ENCODE measurements around the gene S100A7.

The S100A7 gene

DNA sequence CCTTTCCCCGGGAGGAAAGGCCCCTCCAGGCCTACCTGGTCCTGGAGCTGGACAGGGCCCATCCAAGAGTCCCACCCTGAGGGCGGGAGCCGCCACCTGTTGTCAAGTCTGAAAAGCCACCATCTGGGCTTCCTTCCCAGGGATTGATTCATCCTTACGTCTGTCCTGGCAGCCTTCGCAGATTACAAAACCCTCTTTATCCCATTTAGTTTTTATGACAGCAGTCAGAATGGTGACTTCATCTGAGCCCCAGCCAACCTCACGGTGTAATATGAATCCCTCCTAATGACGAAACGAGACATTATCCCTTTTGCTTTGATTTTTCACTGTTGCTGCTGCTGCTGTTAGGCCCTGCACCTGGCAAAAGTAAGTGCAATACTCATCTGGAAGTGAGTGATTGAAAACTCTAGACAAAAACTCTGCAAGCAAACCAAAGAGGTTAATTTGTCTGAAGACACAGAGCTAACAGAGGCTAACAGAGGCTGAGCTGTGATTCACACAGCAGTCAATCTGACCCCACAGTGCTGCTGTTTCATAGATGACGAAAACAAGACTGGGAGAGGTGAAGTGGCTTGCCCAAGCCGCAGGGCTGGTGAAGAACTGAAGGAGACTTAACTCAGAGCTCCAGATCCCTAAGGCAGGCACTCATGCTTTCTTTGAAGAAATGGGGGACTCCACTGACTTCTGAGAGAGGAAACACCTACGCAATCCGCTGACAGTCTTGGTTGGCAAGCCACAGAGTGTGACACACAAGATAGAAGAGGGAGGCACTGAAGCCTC is 30.0 kb upstream of the S100A7 start:
- H3K14ac ChIP-seq (ENCODE audit: low read length): peak overlapping the region; percentile 47
- H3K36me3 ChIP-seq (replicated peaks in 1 of 2; ENCODE audit: control insufficient read depth in 2 of 2, insufficient read depth in 2 of 2, low read length in 2 of 2): no peaks in the 10 kb centered on the region
- no peak overlapping the region for H2BK12ac ChIP-seq (ENCODE audit: low read length)
- H2BK5ac ChIP-seq (ENCODE audit: low read length): no peak overlapping the region
- H3K4me3 ChIP-seq (ENCODE audit: low read length in 2 of 2): no peak overlapping the region
- peak overlapping the region; percentile 51 for H2AFZ ChIP-seq (ENCODE audit: low read length)
- no peak overlapping the region for H4K8ac ChIP-seq (ENCODE audit: low read depth, low read length)
- H2AK5ac ChIP-seq (ENCODE audit: low read depth, low read length): no peak overlapping the region
- no peak overlapping the region for H3K4ac ChIP-seq (ENCODE audit: low read length)
- no peak overlapping the region for H3K18ac ChIP-seq (ENCODE audit: low read length)
- no peak overlapping the region for H3K9ac ChIP-seq (ENCODE audit: low read depth, low read length, poor library complexity)
- WGBS, 2 donors (ENCODE audit: extremely low coverage in 2 of 2, insufficient read length in 2 of 2, insufficient replicate concordance in 1 of 2): no CpG with 5 or more reads among the region's 12 CpGs
- H4K91ac ChIP-seq (ENCODE audit: low read depth, low read length, poor library complexity): no peak overlapping the region
- H2BK120ac ChIP-seq (ENCODE audit: low read depth, low read length): no peak overlapping the region
- H3K79me1 ChIP-seq (ENCODE audit: low read depth, low read length): no peaks in the 10 kb centered on the region
- no peak overlapping the region for H3K4me2 ChIP-seq (ENCODE audit: insufficient read depth, low read length, poor library complexity, severe bottlenecking)
- H2BK15ac ChIP-seq (ENCODE audit: low read length): no peak overlapping the region
- DNase-seq (ENCODE audit: low spot score): no peak
- no peak overlapping the region for H3K27ac ChIP-seq (replicated peaks; ENCODE audit: low read length)
- no peak overlapping the region for H3K23ac ChIP-seq (ENCODE audit: low read depth, low read length, poor library complexity)
- H3K4me1 ChIP-seq (ENCODE audit: control insufficient read depth in 2 of 2, insufficient read depth in 1 of 2, low read depth in 1 of 2, low read length in 2 of 2): peaks cover 0 to 7% of the 10 kb centered on the region in 2 donors
- H3K27me3 ChIP-seq (ENCODE audit: control insufficient read depth in 3 of 3, insufficient read depth in 3 of 3, low read depth in 1 of 3, low read length in 3 of 3): peaks cover 0 to 18% (median 0%) of the 10 kb centered on the region in 3 experiments
- H3K9me3 ChIP-seq (replicated peaks in 1 of 2; ENCODE audit: control insufficient read depth in 2 of 2, insufficient read depth in 1 of 2, low read depth in 1 of 2, low read length in 2 of 2): peaks cover 0 to 1% of the 10 kb centered on the region in 2 donors

DNA sequence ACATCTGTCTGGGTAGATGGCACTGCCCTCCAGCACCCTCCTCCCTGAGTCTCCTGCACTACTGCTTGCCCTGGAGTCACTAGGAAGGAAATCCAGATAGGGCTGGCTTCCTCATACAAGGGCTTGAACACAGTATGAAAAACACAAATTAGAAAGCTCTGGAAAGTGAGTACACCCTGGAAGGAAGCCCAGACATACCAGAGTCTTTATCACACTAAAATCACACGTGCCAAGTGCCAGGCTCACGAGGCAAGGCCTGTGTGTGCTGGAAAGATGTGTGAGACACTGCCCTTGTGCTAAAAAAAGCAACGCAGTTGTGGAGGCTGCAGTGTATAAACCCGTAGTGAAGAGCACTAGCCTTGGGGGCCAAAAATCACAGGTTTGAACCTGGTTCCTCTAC is 28.3 kb upstream of the S100A7 start:
- no peak overlapping the region for H3K27ac ChIP-seq (replicated peaks; ENCODE audit: low read length)
- H3K36me3 ChIP-seq (replicated peaks in 1 of 2; ENCODE audit: control insufficient read depth in 2 of 2, insufficient read depth in 2 of 2, low read length in 2 of 2): no peaks in the 10 kb centered on the region
- no peak overlapping the region for H2BK120ac ChIP-seq (ENCODE audit: low read depth, low read length)
- no peak overlapping the region for H2AFZ ChIP-seq (ENCODE audit: low read length)
- no peak overlapping the region for H2BK15ac ChIP-seq (ENCODE audit: low read length)
- H3K4me1 ChIP-seq (ENCODE audit: control insufficient read depth in 2 of 2, insufficient read depth in 1 of 2, low read depth in 1 of 2, low read length in 2 of 2): peaks cover 0 to 9% of the 10 kb centered on the region in 2 donors
- no CpG with 5 or more reads among the region's 4 CpGs for WGBS, 2 donors (ENCODE audit: extremely low coverage in 2 of 2, insufficient read length in 2 of 2, insufficient replicate concordance in 1 of 2)
- H3K9ac ChIP-seq (ENCODE audit: low read depth, low read length, poor library complexity): no peak overlapping the region
- H3K9me3 ChIP-seq (replicated peaks in 1 of 2; ENCODE audit: control insufficient read depth in 2 of 2, insufficient read depth in 1 of 2, low read depth in 1 of 2, low read length in 2 of 2): peaks cover 0 to 1% of the 10 kb centered on the region in 2 donors
- no peak overlapping the region for H2AK5ac ChIP-seq (ENCODE audit: low read depth, low read length)
- no peak overlapping the region for H3K4ac ChIP-seq (ENCODE audit: low read length)
- H4K91ac ChIP-seq (ENCODE audit: low read depth, low read length, poor library complexity): no peak overlapping the region
- no peak overlapping the region for H3K23ac ChIP-seq (ENCODE audit: low read depth, low read length, poor library complexity)
- H4K8ac ChIP-seq (ENCODE audit: low read depth, low read length): no peak overlapping the region
- peaks cover 0 to 34% (median 0%) of the 10 kb centered on the region in 3 experiments for H3K27me3 ChIP-seq (ENCODE audit: control insufficient read depth in 3 of 3, insufficient read depth in 3 of 3, low read depth in 1 of 3, low read length in 3 of 3)
- H3K4me3 ChIP-seq (ENCODE audit: low read length in 2 of 2): no peak overlapping the region
- no peak overlapping the region for H2BK12ac ChIP-seq (ENCODE audit: low read length)
- H3K14ac ChIP-seq (ENCODE audit: low read length): no peak overlapping the region
- DNase-seq (ENCODE audit: low spot score): no peak
- no peak overlapping the region for H3K18ac ChIP-seq (ENCODE audit: low read length)
- H3K79me1 ChIP-seq (ENCODE audit: low read depth, low read length): no peaks in the 10 kb centered on the region
- H3K4me2 ChIP-seq (ENCODE audit: insufficient read depth, low read length, poor library complexity, severe bottlenecking): no peak overlapping the region
- no peak overlapping the region for H2BK5ac ChIP-seq (ENCODE audit: low read length)

GRCh38 chr1:153487707-153488106 is 27.3 kb upstream of the S100A7 start:
- no peak overlapping the region for H3K23ac ChIP-seq (ENCODE audit: low read depth, low read length, poor library complexity)
- H3K79me1 ChIP-seq (ENCODE audit: low read depth, low read length): no peaks in the 10 kb centered on the region
- no peak overlapping the region for H3K27ac ChIP-seq (replicated peaks; ENCODE audit: low read length)
- no peak overlapping the region for H3K14ac ChIP-seq (ENCODE audit: low read length)
- peaks cover 0 to 9% of the 10 kb centered on the region in 2 donors for H3K4me1 ChIP-seq (ENCODE audit: control insufficient read depth in 2 of 2, insufficient read depth in 1 of 2, low read depth in 1 of 2, low read length in 2 of 2)
- no peak overlapping the region for H4K8ac ChIP-seq (ENCODE audit: low read depth, low read length)
- no peak overlapping the region for H3K4me3 ChIP-seq (ENCODE audit: low read length in 2 of 2)
- H3K9me3 ChIP-seq (replicated peaks in 1 of 2; ENCODE audit: control insufficient read depth in 2 of 2, insufficient read depth in 1 of 2, low read depth in 1 of 2, low read length in 2 of 2): peaks cover 0 to 1% of the 10 kb centered on the region in 2 donors
- H3K4ac ChIP-seq (ENCODE audit: low read length): no peak overlapping the region
- no peak overlapping the region for H3K9ac ChIP-seq (ENCODE audit: low read depth, low read length, poor library complexity)
- no peak overlapping the region for H3K18ac ChIP-seq (ENCODE audit: low read length)
- H2BK120ac ChIP-seq (ENCODE audit: low read depth, low read length): no peak overlapping the region
- no peak overlapping the region for H3K4me2 ChIP-seq (ENCODE audit: insufficient read depth, low read length, poor library complexity, severe bottlenecking)
- no peak overlapping the region for H2BK12ac ChIP-seq (ENCODE audit: low read length)
- H3K27me3 ChIP-seq (ENCODE audit: control insufficient read depth in 3 of 3, insufficient read depth in 3 of 3, low read depth in 1 of 3, low read length in 3 of 3): peaks cover 0 to 38% (median 0%) of the 10 kb centered on the region in 3 experiments
- no peak overlapping the region for H2AFZ ChIP-seq (ENCODE audit: low read length)
- WGBS, 2 donors (ENCODE audit: extremely low coverage in 2 of 2, insufficient read length in 2 of 2, insufficient replicate concordance in 1 of 2): no CpG with 5 or more reads among the region's 2 CpGs
- no peaks in the 10 kb centered on the region for H3K36me3 ChIP-seq (replicated peaks in 1 of 2; ENCODE audit: control insufficient read depth in 2 of 2, insufficient read depth in 2 of 2, low read length in 2 of 2)
- H2BK5ac ChIP-seq (ENCODE audit: low read length): no peak overlapping the region
- no peak for DNase-seq (ENCODE audit: low spot score)
- H4K91ac ChIP-seq (ENCODE audit: low read depth, low read length, poor library complexity): no peak overlapping the region
- H2AK5ac ChIP-seq (ENCODE audit: low read depth, low read length): no peak overlapping the region
- H2BK15ac ChIP-seq (ENCODE audit: low read length): no peak overlapping the region

DNA sequence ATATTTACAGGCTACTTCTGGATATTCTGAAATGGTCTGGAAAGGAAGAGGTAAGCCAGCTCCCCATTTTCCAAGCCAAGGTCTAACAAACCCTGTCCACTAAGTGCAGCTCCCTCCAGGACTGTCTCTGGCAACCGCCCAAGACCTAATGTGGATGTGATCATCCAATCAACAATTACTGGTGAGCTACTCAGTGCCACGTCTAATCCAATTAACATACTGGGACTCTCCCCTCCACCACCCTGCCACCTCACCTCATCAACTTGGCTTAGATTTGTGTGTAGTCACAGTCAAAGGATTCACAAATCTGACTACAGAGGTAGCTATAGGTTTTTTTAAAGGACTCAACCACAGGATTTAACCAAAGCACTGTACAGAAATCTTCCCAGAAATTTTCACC is 25.4 kb upstream of the S100A7 start:
- Histone ChIP-seq H4K8ac (ENCODE audit: low read depth, low read length) (no peak overlapping the region), H3K27me3 (ENCODE audit: control insufficient read depth in 3 of 3, insufficient read depth in 3 of 3, low read depth in 1 of 3, low read length in 3 of 3) (peaks cover 0 to 31% (median 0%) of the 10 kb centered on the region in 3 experiments), H2AK5ac (ENCODE audit: low read depth, low read length) (no peak overlapping the region), H4K91ac (ENCODE audit: low read depth, low read length, poor library complexity) (no peak overlapping the region), H3K36me3 (replicated peaks in 1 of 2; ENCODE audit: control insufficient read depth in 2 of 2, insufficient read depth in 2 of 2, low read length in 2 of 2) (no peaks in the 10 kb centered on the region), H3K9ac (ENCODE audit: low read depth, low read length, poor library complexity) (no peak overlapping the region), H2BK12ac (ENCODE audit: low read length) (no peak overlapping the region), H3K4me3 (ENCODE audit: low read length in 2 of 2) (no peak overlapping the region), H2AFZ (ENCODE audit: low read length) (no peak overlapping the region), H3K9me3 (replicated peaks in 1 of 2; ENCODE audit: control insufficient read depth in 2 of 2, insufficient read depth in 1 of 2, low read depth in 1 of 2, low read length in 2 of 2) (no peaks in the 10 kb centered on the region), H3K4ac (ENCODE audit: low read length) (no peak overlapping the region), H3K18ac (ENCODE audit: low read length) (no peak overlapping the region), H3K23ac (ENCODE audit: low read depth, low read length, poor library complexity) (no peak overlapping the region), H3K79me1 (ENCODE audit: low read depth, low read length) (no peaks in the 10 kb centered on the region), H3K27ac (replicated peaks; ENCODE audit: low read length) (no peak overlapping the region), H2BK120ac (ENCODE audit: low read depth, low read length) (no peak overlapping the region), H3K4me1 (ENCODE audit: control insufficient read depth in 2 of 2, insufficient read depth in 1 of 2, low read depth in 1 of 2, low read length in 2 of 2) (peaks cover 0 to 8% of the 10 kb centered on the region in 2 donors), H3K14ac (ENCODE audit: low read length) (no peak overlapping the region), H2BK5ac (ENCODE audit: low read length) (no peak overlapping the region), H3K4me2 (ENCODE audit: insufficient read depth, low read length, poor library complexity, severe bottlenecking) (no peak overlapping the region), H2BK15ac (ENCODE audit: low read length) (no peak overlapping the region)
- no peak for DNase-seq (ENCODE audit: low spot score)
- no CpG with 5 or more reads among the region's 2 CpGs for WGBS, 2 donors (ENCODE audit: extremely low coverage in 2 of 2, insufficient read length in 2 of 2, insufficient replicate concordance in 1 of 2)
